Liver (tissue), 9 donors: ENCODE results near the gene EXOC6B. TPM values are rescaled to one million over a fixed set of nuclear protein-coding genes. Genes with fewer than 3 reads are reported as not detected.

ENCODE experiments used
- DNase-seq: peaks from one replicate; pipeline ENCODE4 v3.0.0-alpha.2; 2017; ENCODE audit warnings: low spot score
- H3K27ac ChIP-seq, 2 donors: one replicate each; pipeline ENCODE4 v1.7.0; 2013; ENCODE audit warnings: inconsistent platforms in 2 of 2, low read length in 2 of 2, control low read depth in 1 of 2, low read depth in 1 of 2, mild to moderate bottlenecking in 1 of 2
- H3K27me3 ChIP-seq, 4 donors: one replicate each; pipeline versions ENCODE4 v1.6.1 to v1.7.0; 2013; ENCODE audit warnings: low read length in 3 of 4, inconsistent platforms in 1 of 4, mild to moderate bottlenecking in 1 of 4, moderate library complexity in 1 of 4; ENCODE audit not compliant: control insufficient read depth in 4 of 4, insufficient read depth in 4 of 4
- H3K36me3 ChIP-seq, 4 donors: one replicate each; pipeline versions ENCODE4 v1.6.1 to v1.7.0; 2013; ENCODE audit warnings: low read length in 3 of 4, mild to moderate bottlenecking in 3 of 4, low read depth in 1 of 4, moderate library complexity in 1 of 4; ENCODE audit not compliant: control insufficient read depth in 4 of 4, insufficient read depth in 3 of 4
- H3K4me1 ChIP-seq, 4 donors: one replicate each; pipeline versions ENCODE4 v1.6.1 to v1.7.0; 2013; ENCODE audit warnings: low read length in 3 of 4, mild to moderate bottlenecking in 3 of 4, moderate library complexity in 1 of 4; ENCODE audit not compliant: control insufficient read depth in 4 of 4, insufficient read depth in 4 of 4
- H3K4me3 ChIP-seq, 3 donors: one replicate each; pipeline versions ENCODE4 v1.6.1 to v1.7.0; 2013; ENCODE audit warnings: low read length in 3 of 3, control low read depth in 1 of 3, low read depth in 1 of 3, mild to moderate bottlenecking in 1 of 3
- H3K9ac ChIP-seq, 2 donors: one replicate each; pipeline ENCODE4 v1.7.0; 2013; ENCODE audit warnings: low read length in 2 of 2, mild to moderate bottlenecking in 2 of 2, moderate library complexity in 2 of 2, control low read depth in 1 of 2, low read depth in 1 of 2
- H3K9me3 ChIP-seq, 4 donors: one replicate each; pipeline versions ENCODE4 v1.6.1 to v1.7.0; 2013; ENCODE audit warnings: low read length in 3 of 4; ENCODE audit not compliant: control insufficient read depth in 4 of 4
- EGR1 ChIP-seq, 2 donors: IDR thresholded peaks; 2 replicates each; pipeline ENCODE4 v1.6.1; 2016 to 2018; ENCODE audit warnings: antibody characterized with exemption in 2 of 2, low read depth in 2 of 2
- FOXA1 ChIP-seq: IDR thresholded peaks from 2 replicates; pipeline ENCODE4 v1.6.1; 2016; ENCODE audit warnings: antibody characterized with exemption
- GABPA ChIP-seq, 2 donors: IDR thresholded peaks in 1 of 2; conservative IDR thresholded peaks in 1 of 2; 2 replicates each; pipeline ENCODE4 v1.6.1; 2016; ENCODE audit warnings: antibody characterized with exemption in 2 of 2, mild to moderate bottlenecking in 1 of 2, moderate library complexity in 1 of 2
- HNF4A ChIP-seq, 2 donors: conservative IDR thresholded peaks; 2 replicates each; pipeline ENCODE4 v1.6.1; 2016; ENCODE audit warnings: antibody characterized with exemption in 2 of 2, mild to moderate bottlenecking in 2 of 2
- HNF4G ChIP-seq: IDR thresholded peaks from 2 replicates; pipeline ENCODE4 v1.6.1; 2016; ENCODE audit warnings: antibody characterized with exemption
- JUND ChIP-seq, 2 donors: IDR thresholded peaks; 2 replicates each; pipeline ENCODE4 v1.6.1; 2016; ENCODE audit warnings: antibody characterized with exemption in 2 of 2
- RAD21 ChIP-seq, 2 donors: IDR thresholded peaks; 2 replicates each; pipeline ENCODE4 v1.6.1; 2016; ENCODE audit warnings: antibody characterized with exemption in 2 of 2, mild to moderate bottlenecking in 2 of 2
- RXRA ChIP-seq, 2 donors: IDR thresholded peaks; 2 replicates each; pipeline ENCODE4 v1.6.1; 2017 to 2018; ENCODE audit warnings: antibody characterized with exemption in 2 of 2, mild to moderate bottlenecking in 1 of 2
- SP1 ChIP-seq: IDR thresholded peaks from 2 replicates; pipeline ENCODE4 v1.6.1; 2018; ENCODE audit warnings: antibody characterized with exemption, mild to moderate bottlenecking
- YY1 ChIP-seq: IDR thresholded peaks from 2 replicates; pipeline ENCODE4 v1.6.1; 2016; ENCODE audit warnings: antibody characterized with exemption, mild to moderate bottlenecking
- WGBS: extraction: QIAGEN DNeasy Blood & Tissue Kit; methylation state at CpG from one replicate; pipeline ENCODE4 v1.1.7; 2013; 5-methylcytosine and 5-hydroxymethylcytosine counted together
- polyA plus RNA-seq, 2 donors: library from polyadenylated mRNA; stranded (reverse) in 1 of 2; unstranded in 1 of 2; fragments of 200-250 nt in 1 of 2; fragments of >200 nt in 1 of 2; fragmentation: Nextera tagmentation in 1 of 2; extraction: Ambion mirVana in 1 of 2; gene quantifications; one replicate each; pipeline versions ENCODE4 v1.2.1 to v1.2.3, GENCODE V29; 2013 to 2015
- total RNA-seq, 2 donors: library from RNA; depleted of rRNA; stranded (reverse); fragments of >200 nt; gene quantifications; one replicate each; pipeline ENCODE4 v1.2.3, GENCODE V29; 2014
- TF ChIP-seq, protein P1 (sequence below): fragments of 150-350 bp; IDR thresholded peaks from 2 replicates; pipeline ENCODE4 v1.5.1; 2017; ENCODE audit warnings: improper control_type of control experiment, low read depth, low read length; ENCODE audit not compliant: missing input control
- TF ChIP-seq, protein P2 (sequence below): IDR thresholded peaks from 2 replicates; pipeline ENCODE4 v1.6.1; 2016; ENCODE audit warnings: antibody characterized with exemption, mild to moderate bottlenecking
- TF ChIP-seq, protein P3 (sequence below): IDR thresholded peaks from 2 replicates; pipeline ENCODE4 v1.6.1; 2016; ENCODE audit warnings: antibody characterized with exemption
- TF ChIP-seq, protein P4 (sequence below): IDR thresholded peaks from 2 replicates; pipeline ENCODE4 v1.6.1; 2016; ENCODE audit warnings: antibody characterized with exemption
- TF ChIP-seq, protein P5 (sequence below): IDR thresholded peaks from 2 replicates; pipeline ENCODE4 v1.6.1; 2016; ENCODE audit warnings: antibody characterized with exemption
- donor health status: healthy.
- donor health status: healthy.
- donor health status: healthy.
- donor health status: healthy.
- donor health status: healthy.

EXOC6B gene
- total and polyA plus RNA-seq, 4 donors: 1.7 to 9.5 (median 5.5) TPM

DNA sequence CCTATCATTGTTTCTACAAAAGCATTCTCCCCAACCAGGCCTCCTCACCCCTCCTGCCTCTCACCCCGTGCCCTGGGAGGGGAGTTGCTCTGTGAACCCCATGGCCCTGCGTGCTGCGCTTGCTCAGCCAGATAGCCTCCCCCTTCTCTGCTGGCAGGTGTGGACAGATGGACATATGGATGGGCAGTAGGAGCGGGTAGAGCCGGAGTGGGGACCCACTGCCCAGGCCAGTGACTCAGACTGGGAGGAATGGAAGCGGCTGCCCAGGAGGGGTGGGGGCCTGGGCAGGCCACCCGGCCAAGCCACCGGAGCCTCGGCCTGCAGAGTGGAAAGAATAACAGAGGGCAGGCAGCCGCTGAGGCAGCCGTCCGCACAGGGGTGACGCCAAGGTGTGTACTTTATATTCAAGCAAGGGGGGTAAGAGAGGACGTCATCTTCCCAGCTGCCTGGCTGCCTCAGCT lies 686.9 kb downstream of the EXOC6B start:
- DNase-seq: no peak
- WGBS: 85% methylated on average over 14 of the region's 14 CpGs
- peaks cover 8 to 26% (median 15%) of the 10 kb centered on the region in 4 donors for H3K4me1 ChIP-seq
- no peak overlapping the region for H3K27ac ChIP-seq
- peaks cover 0 to 6% (median 0%) of the 10 kb centered on the region in 4 donors for H3K27me3 ChIP-seq
- no peak for TF ChIP-seq JUND (IDR thresholded peaks at IDR 0.05)
- TF ChIP-seq, protein P1, sequence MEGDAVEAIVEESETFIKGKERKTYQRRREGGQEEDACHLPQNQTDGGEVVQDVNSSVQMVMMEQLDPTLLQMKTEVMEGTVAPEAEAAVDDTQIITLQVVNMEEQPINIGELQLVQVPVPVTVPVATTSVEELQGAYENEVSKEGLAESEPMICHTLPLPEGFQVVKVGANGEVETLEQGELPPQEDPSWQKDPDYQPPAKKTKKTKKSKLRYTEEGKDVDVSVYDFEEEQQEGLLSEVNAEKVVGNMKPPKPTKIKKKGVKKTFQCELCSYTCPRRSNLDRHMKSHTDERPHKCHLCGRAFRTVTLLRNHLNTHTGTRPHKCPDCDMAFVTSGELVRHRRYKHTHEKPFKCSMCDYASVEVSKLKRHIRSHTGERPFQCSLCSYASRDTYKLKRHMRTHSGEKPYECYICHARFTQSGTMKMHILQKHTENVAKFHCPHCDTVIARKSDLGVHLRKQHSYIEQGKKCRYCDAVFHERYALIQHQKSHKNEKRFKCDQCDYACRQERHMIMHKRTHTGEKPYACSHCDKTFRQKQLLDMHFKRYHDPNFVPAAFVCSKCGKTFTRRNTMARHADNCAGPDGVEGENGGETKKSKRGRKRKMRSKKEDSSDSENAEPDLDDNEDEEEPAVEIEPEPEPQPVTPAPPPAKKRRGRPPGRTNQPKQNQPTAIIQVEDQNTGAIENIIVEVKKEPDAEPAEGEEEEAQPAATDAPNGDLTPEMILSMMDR: no peak
- TF ChIP-seq, protein P2, sequence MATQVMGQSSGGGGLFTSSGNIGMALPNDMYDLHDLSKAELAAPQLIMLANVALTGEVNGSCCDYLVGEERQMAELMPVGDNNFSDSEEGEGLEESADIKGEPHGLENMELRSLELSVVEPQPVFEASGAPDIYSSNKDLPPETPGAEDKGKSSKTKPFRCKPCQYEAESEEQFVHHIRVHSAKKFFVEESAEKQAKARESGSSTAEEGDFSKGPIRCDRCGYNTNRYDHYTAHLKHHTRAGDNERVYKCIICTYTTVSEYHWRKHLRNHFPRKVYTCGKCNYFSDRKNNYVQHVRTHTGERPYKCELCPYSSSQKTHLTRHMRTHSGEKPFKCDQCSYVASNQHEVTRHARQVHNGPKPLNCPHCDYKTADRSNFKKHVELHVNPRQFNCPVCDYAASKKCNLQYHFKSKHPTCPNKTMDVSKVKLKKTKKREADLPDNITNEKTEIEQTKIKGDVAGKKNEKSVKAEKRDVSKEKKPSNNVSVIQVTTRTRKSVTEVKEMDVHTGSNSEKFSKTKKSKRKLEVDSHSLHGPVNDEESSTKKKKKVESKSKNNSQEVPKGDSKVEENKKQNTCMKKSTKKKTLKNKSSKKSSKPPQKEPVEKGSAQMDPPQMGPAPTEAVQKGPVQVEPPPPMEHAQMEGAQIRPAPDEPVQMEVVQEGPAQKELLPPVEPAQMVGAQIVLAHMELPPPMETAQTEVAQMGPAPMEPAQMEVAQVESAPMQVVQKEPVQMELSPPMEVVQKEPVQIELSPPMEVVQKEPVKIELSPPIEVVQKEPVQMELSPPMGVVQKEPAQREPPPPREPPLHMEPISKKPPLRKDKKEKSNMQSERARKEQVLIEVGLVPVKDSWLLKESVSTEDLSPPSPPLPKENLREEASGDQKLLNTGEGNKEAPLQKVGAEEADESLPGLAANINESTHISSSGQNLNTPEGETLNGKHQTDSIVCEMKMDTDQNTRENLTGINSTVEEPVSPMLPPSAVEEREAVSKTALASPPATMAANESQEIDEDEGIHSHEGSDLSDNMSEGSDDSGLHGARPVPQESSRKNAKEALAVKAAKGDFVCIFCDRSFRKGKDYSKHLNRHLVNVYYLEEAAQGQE: no peak
- TF ChIP-seq, protein P3, sequence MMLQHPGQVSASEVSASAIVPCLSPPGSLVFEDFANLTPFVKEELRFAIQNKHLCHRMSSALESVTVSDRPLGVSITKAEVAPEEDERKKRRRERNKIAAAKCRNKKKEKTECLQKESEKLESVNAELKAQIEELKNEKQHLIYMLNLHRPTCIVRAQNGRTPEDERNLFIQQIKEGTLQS: no peak
- TF ChIP-seq RXRA (IDR thresholded peaks at IDR 0.05): no peak
- TF ChIP-seq, protein P4, sequence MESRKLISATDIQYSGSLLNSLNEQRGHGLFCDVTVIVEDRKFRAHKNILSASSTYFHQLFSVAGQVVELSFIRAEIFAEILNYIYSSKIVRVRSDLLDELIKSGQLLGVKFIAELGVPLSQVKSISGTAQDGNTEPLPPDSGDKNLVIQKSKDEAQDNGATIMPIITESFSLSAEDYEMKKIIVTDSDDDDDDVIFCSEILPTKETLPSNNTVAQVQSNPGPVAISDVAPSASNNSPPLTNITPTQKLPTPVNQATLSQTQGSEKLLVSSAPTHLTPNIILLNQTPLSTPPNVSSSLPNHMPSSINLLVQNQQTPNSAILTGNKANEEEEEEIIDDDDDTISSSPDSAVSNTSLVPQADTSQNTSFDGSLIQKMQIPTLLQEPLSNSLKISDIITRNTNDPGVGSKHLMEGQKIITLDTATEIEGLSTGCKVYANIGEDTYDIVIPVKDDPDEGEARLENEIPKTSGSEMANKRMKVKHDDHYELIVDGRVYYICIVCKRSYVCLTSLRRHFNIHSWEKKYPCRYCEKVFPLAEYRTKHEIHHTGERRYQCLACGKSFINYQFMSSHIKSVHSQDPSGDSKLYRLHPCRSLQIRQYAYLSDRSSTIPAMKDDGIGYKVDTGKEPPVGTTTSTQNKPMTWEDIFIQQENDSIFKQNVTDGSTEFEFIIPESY: no peak
- TF ChIP-seq FOXA1: no peak
- TF ChIP-seq SP1: no peak
- TF ChIP-seq HNF4G: no peak
- no peak for TF ChIP-seq HNF4A (conservative IDR thresholded peaks at IDR 0.05)
- TF ChIP-seq GABPA (IDR thresholded peaks at IDR 0.05 in 1 of 2, conservative IDR thresholded peaks at IDR 0.05 in 1 of 2): no peak
- TF ChIP-seq, protein P5, sequence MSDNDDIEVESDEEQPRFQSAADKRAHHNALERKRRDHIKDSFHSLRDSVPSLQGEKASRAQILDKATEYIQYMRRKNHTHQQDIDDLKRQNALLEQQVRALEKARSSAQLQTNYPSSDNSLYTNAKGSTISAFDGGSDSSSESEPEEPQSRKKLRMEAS: no peak
- no peak for TF ChIP-seq EGR1 (IDR thresholded peaks at IDR 0.05; ENCODE audit: low read depth in 2 of 2)
- no peak for TF ChIP-seq RAD21 (IDR thresholded peaks at IDR 0.05)
- no peak for TF ChIP-seq YY1
- no peak overlapping the region for H3K4me3 ChIP-seq
- no peaks in the 10 kb centered on the region for H3K36me3 ChIP-seq
- H3K9me3 ChIP-seq: no peaks in the 10 kb centered on the region
- H3K9ac ChIP-seq: no peak overlapping the region
